CD4-positive, alpha-beta T cell treated with Interferon gamma for 1 hour (primary cell): ENCODE results near the gene CUX1.
"Not testable (repeated sequence)": the region's sequence is repeated elsewhere in the genome, so short reads cannot be mapped to it uniquely, and the experiment has no call there.

Source experiments
- DNase-seq: peaks from one replicate; pipeline ENCODE4 v3.0.0-alpha.2; 2020

CUX1 gene

DNA sequence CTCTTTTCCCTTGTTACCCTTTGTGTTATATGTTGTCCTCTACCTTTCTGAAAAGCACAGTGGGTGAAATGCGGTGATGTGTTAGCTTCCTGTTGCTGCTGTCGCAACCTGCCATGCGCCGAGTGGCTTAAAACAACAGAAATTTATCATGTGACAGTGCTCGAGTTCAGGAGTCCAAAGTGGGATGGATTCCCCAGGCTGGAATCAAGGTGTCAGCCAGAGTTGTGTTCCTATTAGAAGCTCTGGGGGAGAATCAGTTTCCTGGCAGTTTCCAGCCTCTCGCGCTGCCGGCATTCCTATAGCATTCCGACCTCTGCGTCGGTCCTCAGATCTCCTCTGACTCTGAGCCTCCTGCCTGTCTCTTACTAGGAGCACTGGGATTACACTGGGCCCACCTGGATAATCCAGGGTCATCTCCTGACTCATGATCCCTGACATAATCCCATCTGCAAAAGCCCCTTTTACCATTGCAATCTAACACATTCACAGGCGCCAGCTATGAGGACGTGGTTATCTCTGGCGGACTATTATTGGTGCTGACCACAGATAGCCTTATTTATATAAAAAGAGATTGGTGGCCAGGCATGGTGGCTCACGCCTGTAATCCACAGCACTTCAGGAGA, 207.5 kb downstream of the CUX1 start:
- no peak for DNase-seq

DNA sequence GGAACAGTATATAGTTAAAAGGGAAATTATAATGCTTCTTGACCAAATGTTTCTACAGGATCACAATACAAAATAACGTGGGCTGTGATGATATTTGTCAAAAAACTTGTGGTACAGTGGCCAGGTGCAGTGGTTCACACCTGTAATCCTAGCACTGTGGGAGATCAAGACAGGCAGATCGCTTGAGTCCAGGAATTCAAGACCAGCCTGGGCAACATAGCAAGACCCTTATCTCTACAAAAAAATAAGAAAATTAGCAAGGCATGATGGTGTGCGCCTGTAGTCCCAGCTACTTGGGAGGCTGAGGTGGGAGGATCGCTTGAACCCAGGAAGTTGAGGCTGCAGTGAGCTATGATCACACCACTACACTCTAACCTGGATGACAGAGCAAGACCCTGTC, 208.4 kb downstream of the CUX1 start:
- DNase-seq: not testable (repeated sequence)

- DNase-seq: no peak
Observed at GRCh38 chr7:102028206-102028826, 210.9 kb downstream of the CUX1 start.

DNA sequence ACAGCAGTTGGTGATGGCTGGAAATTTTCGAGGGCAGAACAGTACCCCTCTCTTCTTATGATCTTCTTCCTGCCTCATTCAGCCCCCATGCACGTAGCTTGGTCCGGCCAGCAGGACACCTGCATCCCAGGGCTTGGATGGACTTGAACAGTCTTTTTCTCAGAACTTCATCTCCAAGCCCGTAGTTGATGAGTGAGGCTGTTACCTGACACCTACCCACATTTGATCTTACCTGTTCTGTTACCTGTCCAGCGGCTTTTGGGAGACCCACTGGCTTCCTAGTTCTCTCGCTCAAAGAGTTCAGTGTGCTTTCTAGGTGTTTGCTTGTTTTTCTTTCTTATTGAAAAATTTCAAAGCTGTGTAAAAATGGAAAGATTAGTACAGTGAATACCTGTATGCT, 212.2 kb downstream of the CUX1 start:
- DNase-seq: no peak

GRCh38 chr7:102030696-102031095, 213.3 kb downstream of the CUX1 start:
- no peak for DNase-seq

DNA sequence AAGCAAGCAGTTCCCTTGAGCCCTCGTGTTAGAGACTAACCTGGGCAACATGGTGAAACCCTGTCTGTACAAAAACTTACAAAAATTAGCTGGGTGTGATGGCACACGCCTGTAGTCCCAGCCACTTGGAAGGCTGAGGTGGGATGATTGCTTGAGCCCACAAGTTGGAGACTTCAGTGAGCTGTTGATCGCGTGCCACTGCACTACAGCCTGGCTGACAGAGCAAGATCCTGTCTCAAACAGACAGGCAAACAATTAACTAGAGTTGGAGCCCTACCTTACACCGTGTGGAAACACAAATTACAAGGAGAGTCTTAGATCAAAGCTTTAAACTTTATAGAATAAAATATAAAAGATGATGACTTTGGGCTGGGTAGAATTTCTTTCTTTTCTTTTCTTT, 219.5 kb downstream of the CUX1 start:
- no peak for DNase-seq

DNA sequence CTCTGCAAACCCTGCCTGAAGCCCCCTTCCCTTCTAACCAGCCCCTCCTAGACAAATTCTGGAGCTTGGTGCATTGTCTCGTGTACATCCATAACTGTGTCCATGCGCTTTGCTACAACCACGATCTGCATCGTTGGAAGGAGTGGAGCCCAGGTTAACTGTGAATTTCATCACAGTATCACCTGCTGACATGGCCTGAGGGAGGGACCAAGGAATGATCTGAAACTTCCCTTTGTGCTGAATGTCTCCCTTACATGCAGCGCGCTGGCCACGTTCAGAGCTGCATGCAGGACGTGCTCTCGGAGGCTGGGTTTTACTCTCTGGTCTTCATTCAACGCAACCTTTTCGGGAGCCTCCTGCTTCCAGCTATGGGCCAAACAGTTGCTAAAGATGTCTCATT, 222.3 kb downstream of the CUX1 start:
- no peak for DNase-seq

DNA sequence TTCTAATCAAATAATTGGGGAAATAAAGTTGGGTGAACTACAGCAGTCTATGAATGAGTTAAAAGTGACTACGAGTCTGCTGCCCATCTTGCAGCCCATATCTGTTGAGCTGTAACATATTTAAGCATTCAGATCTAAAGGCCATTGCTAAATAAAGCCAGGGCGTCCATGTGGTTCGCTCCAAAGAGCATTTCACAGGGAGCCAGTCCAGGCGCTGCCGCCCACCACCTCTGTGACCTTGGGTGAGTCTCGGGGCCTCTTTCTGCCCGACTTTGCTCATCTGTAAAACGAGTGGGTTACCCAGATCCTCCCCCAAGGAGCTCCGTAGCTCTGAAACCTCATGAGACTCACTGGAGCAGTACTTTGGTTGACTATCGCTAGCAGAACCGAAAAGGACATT, 223.1 kb downstream of the CUX1 start:
- DNase-seq: no peak

- DNase-seq: no peak
Observed at GRCh38 chr7:102042016-102042656, 224.7 kb downstream of the CUX1 start.

DNA sequence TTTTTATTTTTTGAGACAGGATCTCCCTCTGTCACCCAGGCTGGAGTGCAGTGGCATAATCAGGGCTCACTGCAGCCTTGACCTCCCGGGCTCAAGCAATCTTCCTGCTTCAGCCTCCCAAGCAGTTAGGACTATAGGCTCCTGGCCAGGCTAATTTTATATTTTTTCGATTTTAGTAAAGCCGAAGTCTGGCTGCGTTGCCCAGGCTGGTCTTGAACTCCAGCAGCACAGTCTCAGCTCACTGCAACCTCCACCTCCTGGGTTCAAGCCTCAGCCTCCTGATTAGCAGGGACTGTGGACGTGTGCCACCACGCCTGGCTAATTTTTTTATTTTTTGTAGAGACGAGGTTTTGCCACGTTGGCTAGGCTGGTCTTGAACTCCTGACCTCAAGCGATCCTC, 225.4 kb downstream of the CUX1 start:
- DNase-seq: not testable (repeated sequence)

- DNase-seq: no peak
Observed at GRCh38 chr7:102044641-102044983, 227.2 kb downstream of the CUX1 start.

DNA sequence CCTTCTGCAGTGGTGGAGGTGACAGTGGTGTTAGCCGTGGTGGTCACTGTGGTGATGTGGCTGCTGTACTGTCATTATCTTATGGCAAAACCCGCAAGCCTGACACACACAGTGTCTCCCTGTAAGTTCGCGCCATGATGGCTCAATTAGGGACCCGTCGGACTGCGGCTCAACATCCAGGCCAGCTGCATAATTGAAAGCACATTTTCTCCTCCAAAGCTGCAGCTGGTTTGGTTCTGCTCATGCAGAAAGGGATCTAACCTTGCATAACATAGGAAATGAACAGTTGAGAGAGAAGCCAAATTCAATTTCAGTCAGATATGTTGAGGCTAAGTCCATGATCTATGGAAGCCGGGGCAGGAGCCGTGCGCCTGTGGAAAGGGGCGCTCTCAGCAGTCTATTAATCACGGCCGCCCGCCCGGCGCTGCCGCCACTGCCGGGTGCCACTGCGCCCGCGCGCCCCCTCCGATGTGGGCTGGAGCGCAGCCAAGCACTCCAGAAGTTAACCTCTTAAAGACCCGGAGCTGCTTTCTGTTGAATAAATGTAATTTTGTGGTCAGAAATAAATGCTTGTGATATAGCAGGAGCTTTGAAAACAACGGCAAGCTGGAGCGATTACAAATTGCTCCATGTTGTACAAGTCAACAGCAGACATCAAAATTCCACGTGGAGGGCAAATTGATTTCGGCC, 227.7 kb downstream of the CUX1 start:
- no peak for DNase-seq

DNA sequence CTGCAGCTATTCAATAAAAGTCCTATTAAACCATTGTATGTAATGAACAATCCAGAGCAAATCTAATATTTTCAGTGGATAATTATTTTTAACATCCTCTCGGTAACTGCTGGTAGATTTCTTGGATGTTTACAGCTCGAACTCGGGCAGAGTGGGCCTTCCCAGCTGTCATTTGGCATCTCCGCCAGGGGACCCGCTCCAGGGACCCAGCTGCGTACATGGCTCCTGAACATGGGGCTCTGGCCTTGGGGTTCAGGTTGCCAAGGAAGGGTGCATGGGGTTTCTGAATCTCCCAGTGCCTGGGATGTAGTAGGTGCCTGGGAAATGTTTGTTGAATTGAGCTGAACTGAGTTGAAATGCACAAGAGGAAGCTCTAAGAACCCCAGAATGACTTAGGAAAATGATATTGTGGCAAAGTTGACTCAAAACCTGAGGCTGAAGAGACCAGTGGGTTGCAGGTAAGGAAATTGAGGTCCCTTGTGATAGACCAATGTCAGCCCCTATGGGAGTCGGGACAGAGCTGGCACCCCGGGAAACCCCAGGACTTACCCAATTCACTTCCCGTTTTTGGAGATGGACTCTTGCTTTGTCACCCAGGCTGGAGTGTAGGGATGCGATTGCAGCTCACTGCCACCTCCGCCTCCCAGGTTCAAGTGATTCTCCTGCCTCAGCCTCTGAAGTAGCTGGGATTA, 228.4 kb downstream of the CUX1 start:
- DNase-seq: peak; percentile 40

GRCh38 chr7:102046373-102047117, 229.1 kb downstream of the CUX1 start:
- no peak for DNase-seq

GRCh38 chr7:102047167-102047566, 229.7 kb downstream of the CUX1 start:
- no peak for DNase-seq

DNA sequence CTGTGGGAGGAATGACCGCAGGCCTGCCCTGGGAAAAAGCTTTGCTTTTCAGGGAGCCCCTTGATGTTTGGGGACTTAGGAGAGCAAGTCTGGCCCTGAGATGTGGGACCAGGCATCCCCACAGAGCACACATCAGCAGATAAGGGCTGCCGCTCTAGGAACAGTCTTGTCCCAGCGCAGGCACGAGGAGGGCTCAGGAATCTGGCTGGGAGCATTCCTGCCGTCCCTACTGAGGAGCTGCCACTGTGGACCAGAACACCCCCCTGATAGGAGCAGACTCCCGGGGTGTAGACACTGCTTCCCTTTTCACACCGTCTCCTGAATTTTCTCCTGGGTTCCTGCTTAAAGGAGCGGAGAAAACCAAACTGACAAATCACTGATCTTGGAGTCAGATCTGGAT, 232.3 kb downstream of the CUX1 start:
- no peak for DNase-seq

- DNase-seq: no peak
Observed at GRCh38 chr7:102050864-102051460, 233.5 kb downstream of the CUX1 start.

GRCh38 chr7:102051736-102052135, 234.3 kb downstream of the CUX1 start:
- DNase-seq: not testable (repeated sequence)

DNA sequence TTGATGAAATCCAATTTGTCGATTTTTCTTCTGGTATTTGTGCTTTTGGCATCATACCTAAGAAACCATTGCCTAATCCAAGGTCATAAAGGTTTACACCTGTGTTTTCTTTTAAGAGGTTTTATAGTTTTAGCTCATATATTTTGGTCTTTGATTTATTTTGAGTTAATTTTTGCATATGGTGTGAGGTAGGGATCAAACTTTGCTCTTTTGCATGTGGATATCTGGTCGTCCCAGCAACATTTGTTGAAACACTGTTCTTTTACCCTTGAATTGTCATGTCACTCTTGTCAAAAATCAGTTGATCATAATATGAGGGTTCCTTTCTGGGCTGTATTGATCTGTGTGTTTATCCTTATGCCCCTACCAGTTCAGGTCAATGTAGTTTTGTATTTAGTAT, 236.7 kb downstream of the CUX1 start:
- no peak for DNase-seq

DNA sequence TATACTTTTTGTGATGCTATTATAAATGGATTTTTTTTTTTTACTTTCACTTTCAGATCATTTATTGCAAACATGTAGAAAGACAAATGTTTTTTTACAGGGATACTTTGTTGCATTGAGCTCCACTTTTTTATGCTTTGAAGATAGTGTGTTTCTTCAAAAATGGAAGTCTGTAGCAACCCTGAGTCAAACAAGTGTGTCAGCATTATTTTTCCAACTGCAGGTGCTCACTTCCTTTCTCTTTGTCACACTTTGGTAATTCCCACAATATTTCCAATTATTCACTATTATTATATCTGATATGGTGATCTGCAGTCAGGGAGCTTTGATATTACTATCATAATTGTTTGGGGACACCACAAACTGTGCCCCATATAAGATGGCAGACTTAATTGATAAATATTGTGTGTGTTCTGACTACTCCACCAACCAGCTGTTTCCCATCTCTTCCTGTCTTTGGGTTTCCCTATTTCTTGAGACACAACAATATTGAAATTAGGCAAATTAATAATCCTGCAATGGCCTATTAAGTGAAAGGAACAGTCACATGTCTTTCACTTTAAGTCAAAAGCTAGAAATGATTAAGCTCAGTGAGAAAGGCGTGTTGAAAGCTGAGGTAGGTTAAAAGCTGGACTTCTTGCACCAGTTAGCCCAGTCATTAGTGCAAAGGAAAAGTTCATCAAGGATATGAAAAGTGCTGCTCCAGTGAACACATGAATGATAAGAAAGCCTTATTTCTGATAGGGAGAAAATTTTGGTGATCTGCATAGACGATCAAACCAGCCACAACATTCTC, 238.0 kb downstream of the CUX1 start:
- DNase-seq: no peak

- DNase-seq: no peak
Observed at GRCh38 chr7:102059524-102059923, 242.1 kb downstream of the CUX1 start.
